H9 (cell line): ENCODE measurements around the gene RGS3. TPM values are rescaled to one million over a fixed set of nuclear protein-coding genes. Genes with fewer than 3 reads are reported as not detected.

Experiments
- DNase-seq: peaks from one replicate; pipeline ENCODE4 v3.0.0-alpha.2; 2017
- H2AFZ ChIP-seq: one replicate; pipeline ENCODE4 v1.6.1; 2013; ENCODE audit warnings: mild to moderate bottlenecking, low read length, control low read depth, moderate library complexity
- H2AK5ac ChIP-seq: 2 replicates; pipeline ENCODE4 v1.6.1; 2013; ENCODE audit warnings: low read length, control low read depth, mixed read lengths; ENCODE audit not compliant: insufficient read length
- H2BK120ac ChIP-seq: one replicate; pipeline ENCODE4 v1.6.1; 2013; ENCODE audit warnings: low read depth, mild to moderate bottlenecking, low read length, control low read depth, inconsistent platforms; ENCODE audit not compliant: poor library complexity, severe bottlenecking
- H2BK12ac ChIP-seq: 2 replicates; pipeline ENCODE4 v1.6.1; 2013; ENCODE audit warnings: low read length, control low read depth, mixed read lengths, low read depth; ENCODE audit not compliant: insufficient read length
- H2BK15ac ChIP-seq: 2 replicates; pipeline ENCODE4 v1.6.1; 2013; ENCODE audit warnings: low read depth, low read length, control low read depth
- H2BK20ac ChIP-seq: one replicate; pipeline ENCODE4 v1.6.1; 2013; ENCODE audit warnings: low read depth, mild to moderate bottlenecking, low read length, control low read depth, inconsistent platforms; ENCODE audit not compliant: poor library complexity, severe bottlenecking
- H2BK5ac ChIP-seq: 2 replicates; pipeline ENCODE4 v1.6.1; 2013; ENCODE audit warnings: low read length, control low read depth, mixed read lengths; ENCODE audit not compliant: insufficient read length
- H3K14ac ChIP-seq: 2 replicates; pipeline ENCODE4 v1.6.1; 2013; ENCODE audit warnings: low read length, control low read depth; ENCODE audit not compliant: insufficient read depth
- H3K18ac ChIP-seq: 2 replicates; pipeline ENCODE4 v1.6.1; 2013; ENCODE audit warnings: low read depth, mild to moderate bottlenecking, mixed read lengths, low read length, control low read depth; ENCODE audit not compliant: insufficient read length
- H3K23ac ChIP-seq: 2 replicates; pipeline ENCODE4 v1.6.1; 2013; ENCODE audit warnings: low read length, control low read depth, mixed read lengths, low read depth; ENCODE audit not compliant: insufficient read length
- H3K23me2 ChIP-seq: 2 replicates; pipeline ENCODE4 v1.6.1; 2013; ENCODE audit warnings: low read depth, mild to moderate bottlenecking, mixed read lengths, low read length, control low read depth; ENCODE audit not compliant: insufficient read length, poor library complexity, severe bottlenecking
- H3K27ac ChIP-seq: 2 replicates; pipeline ENCODE4 v1.5.1; 2013; ENCODE audit warnings: low read length, control low read depth, mixed read lengths, low read depth; ENCODE audit not compliant: insufficient read length
- H3K27me3 ChIP-seq: 2 replicates; pipeline ENCODE4 v1.6.1; 2013; ENCODE audit warnings: low read length, control low read depth, inconsistent platforms; ENCODE audit not compliant: insufficient read depth
- H3K4ac ChIP-seq: 2 replicates; pipeline ENCODE4 v1.6.1; 2013; ENCODE audit warnings: low read depth, mild to moderate bottlenecking, control low read depth, inconsistent platforms, low read length, moderate library complexity
- H3K4me1 ChIP-seq: 2 replicates; pipeline ENCODE4 v1.6.1; 2013; ENCODE audit warnings: low read length, control low read depth, inconsistent platforms; ENCODE audit not compliant: insufficient read depth
- H3K4me2 ChIP-seq: 2 replicates; pipeline ENCODE4 v1.6.1; 2013; ENCODE audit warnings: low read length, control low read depth, mixed read lengths; ENCODE audit not compliant: insufficient read length, insufficient read depth
- H3K56ac ChIP-seq: 2 replicates; pipeline ENCODE4 v1.6.1; 2013; ENCODE audit warnings: low read depth, mild to moderate bottlenecking, mixed read lengths, low read length, control low read depth; ENCODE audit not compliant: insufficient read length
- H3K79me1 ChIP-seq: 2 replicates; pipeline ENCODE4 v1.6.1; 2013; ENCODE audit warnings: low read depth, mild to moderate bottlenecking, moderate library complexity, low read length, control low read depth, inconsistent platforms; ENCODE audit not compliant: insufficient read depth, poor library complexity, severe bottlenecking
- H3K79me2 ChIP-seq: 2 replicates; pipeline ENCODE4 v1.6.1; 2013; ENCODE audit warnings: low read length, control low read depth, inconsistent platforms; ENCODE audit not compliant: insufficient read depth
- H3K9ac ChIP-seq: 2 replicates; pipeline ENCODE4 v1.6.1; 2013; ENCODE audit warnings: low read length, control low read depth, mixed read lengths; ENCODE audit not compliant: insufficient read length; ENCODE audit errors: extremely low read depth
- H3K9me3 ChIP-seq: one replicate; pipeline ENCODE4 v1.6.1; 2013; ENCODE audit warnings: low read depth, low read length, inconsistent platforms; ENCODE audit not compliant: control insufficient read depth
- H3T11ph ChIP-seq: one replicate; pipeline ENCODE4 v1.6.1; 2013; ENCODE audit warnings: mild to moderate bottlenecking, low read length, control low read depth, inconsistent platforms
- H4K20me1 ChIP-seq: one replicate; pipeline ENCODE4 v1.6.1; 2013; ENCODE audit not compliant: control insufficient read depth, insufficient read length, insufficient read depth
- H4K5ac ChIP-seq: 2 replicates; pipeline ENCODE4 v1.6.1; 2013; ENCODE audit warnings: low read depth, mild to moderate bottlenecking, mixed read lengths, low read length, control low read depth; ENCODE audit not compliant: insufficient read length
- H4K8ac ChIP-seq: replicated peaks from 2 replicates; pipeline ENCODE4 v1.6.1; 2013; ENCODE audit warnings: low read length, control low read depth, mixed read lengths, low read depth; ENCODE audit not compliant: insufficient read length
- H4K91ac ChIP-seq: 2 replicates; pipeline ENCODE4 v1.6.1; 2013; ENCODE audit warnings: low read depth, mild to moderate bottlenecking, moderate library complexity, mixed read lengths, low read length, control low read depth; ENCODE audit not compliant: insufficient read length
- H3K27ac Mint-ChIP-seq, 3 experiments: 2 replicates in 2 of 3; 3 replicates in 1 of 3; pipeline ENCODE4 v1.8.0; 2020 to 2021; ENCODE audit warnings: mixed read lengths in 3 of 3, mild to moderate bottlenecking in 1 of 3, moderate library complexity in 1 of 3
- H3K27me3 Mint-ChIP-seq: 2 replicates; pipeline ENCODE4 v1.8.0; 2021; ENCODE audit warnings: low read depth, mild to moderate bottlenecking, moderate library complexity, mixed read lengths
- H3K36me3 Mint-ChIP-seq, 3 experiments: 2 replicates in 2 of 3; 3 replicates in 1 of 3; pipeline ENCODE4 v1.8.0; 2020 to 2021; ENCODE audit warnings: low read depth in 3 of 3, mixed read lengths in 3 of 3; ENCODE audit not compliant: insufficient read depth in 1 of 3
- H3K4me1 Mint-ChIP-seq, 2 experiments: 2 replicates each; pipeline ENCODE4 v1.8.0; 2020; ENCODE audit warnings: mixed read lengths in 2 of 2
- H3K4me3 Mint-ChIP-seq, 2 experiments: 2 replicates in 1 of 2; 3 replicates in 1 of 2; pipeline ENCODE4 v1.8.0; 2020 to 2021; ENCODE audit warnings: mild to moderate bottlenecking in 2 of 2, mixed read lengths in 2 of 2, moderate library complexity in 1 of 2
- H3K9me3 Mint-ChIP-seq, 2 experiments: 2 replicates in 1 of 2; 3 replicates in 1 of 2; pipeline ENCODE4 v1.8.0; 2020; ENCODE audit warnings: mild to moderate bottlenecking in 2 of 2, mixed read lengths in 2 of 2, moderate library complexity in 1 of 2
- CTCF ChIP-seq: fragments of 200-600 bp; sonication (generic); conservative IDR thresholded peaks from 3 replicates; pipeline ENCODE4 v1.8.0; 2021; ENCODE audit warnings: antibody characterized with exemption, mild to moderate bottlenecking
- WGBS: extraction: QIAGEN DNeasy Blood & Tissue Kit; methylation state at CpG from one replicate; pipeline ENCODE4 v1.1.7; 2013; ENCODE audit warnings: missing lambda C conversion rate, low lambda C conversion rate, mixed read lengths; ENCODE audit not compliant: insufficient read length; ENCODE audit errors: extremely low coverage; 5-methylcytosine and 5-hydroxymethylcytosine counted together
- total RNA-seq: library from RNA; stranded (reverse); gene quantifications from 2 replicates; pipeline ENCODE4 v1.2.1, GENCODE V29; 2021

The RGS3 gene
- total RNA-seq, 1 experiment from 2014 or later = 13.9 TPM

- Mint-ChIP-seq H3K9me3 (no peaks in the 10 kb centered on the region), H3K27ac (no peak overlapping the region), H3K36me3 (no peaks in the 10 kb centered on the region), H3K4me3 (no peak overlapping the region), H3K4me1 (peaks cover 17 to 33% of the 10 kb centered on the region in 2 experiments), H3K27me3 (peaks cover 11% of the 10 kb centered on the region)
- no peak overlapping the region for H3K14ac ChIP-seq
- H3K23me2 ChIP-seq = no peaks in the 10 kb centered on the region
- no peak overlapping the region for H2AK5ac ChIP-seq
- no peaks in the 10 kb centered on the region for H3K27me3 ChIP-seq
- no peak overlapping the region for H2BK15ac ChIP-seq
- no peak overlapping the region for H2BK12ac ChIP-seq
- H3K79me1 ChIP-seq = no peaks in the 10 kb centered on the region
- no peaks in the 10 kb centered on the region for H4K20me1 ChIP-seq
- H3K4me1 ChIP-seq = no peaks in the 10 kb centered on the region
- no CpG with 5 or more reads among the region's 10 CpGs for WGBS
- H3K4me2 ChIP-seq = no peak overlapping the region
- H3K4ac ChIP-seq = no peak overlapping the region
- H4K5ac ChIP-seq = no peak overlapping the region
- H3K27ac ChIP-seq = no peak overlapping the region
- no peak overlapping the region for H3K23ac ChIP-seq
- no peak overlapping the region for H4K91ac ChIP-seq
- H3K56ac ChIP-seq = no peak overlapping the region
- H3K9ac ChIP-seq = no peak overlapping the region
- H2BK20ac ChIP-seq = no peak overlapping the region
- no peak overlapping the region for H3T11ph ChIP-seq
- no peak overlapping the region for H2BK120ac ChIP-seq
- no peak overlapping the region for H2BK5ac ChIP-seq
- no peak for DNase-seq
- no peaks in the 10 kb centered on the region for H3K79me2 ChIP-seq
- no peak overlapping the region for H3K18ac ChIP-seq
- H2AFZ ChIP-seq = no peak overlapping the region
- no peak for TF ChIP-seq CTCF
- no peaks in the 10 kb centered on the region for H3K9me3 ChIP-seq
- no peak overlapping the region for H4K8ac ChIP-seq
Observed at GRCh38 chr9:113636165-113636564, 172.6 kb downstream of the RGS3 start.
